NCI-H345 treated with DMSO at 0.1 percent for 48 hours (cell line): ENCODE data around the gene UBALD1.
"Not testable (repeated sequence)": the region's sequence is repeated elsewhere in the genome, so short reads cannot be mapped to it uniquely, and the experiment has no call there.

ENCODE experiments used
- DNase-seq: peaks from one replicate; lab custom pipeline; 2025; ENCODE audit not compliant: unreplicated experiment; lab: John Stamatoyannopoulos, UW

The UBALD1 gene

GRCh38 chr16:4599037-4599436 lies 15.7 kb downstream of the UBALD1 start:
- no peak for DNase-seq

GRCh38 chr16:4597174-4597573 lies 17.5 kb downstream of the UBALD1 start:
- DNase-seq: no peak

- DNase-seq: no peak
Observed at GRCh38 chr16:4594433-4595410, 20.0 kb downstream of the UBALD1 start.

- peak; percentile 82 for DNase-seq
Observed at GRCh38 chr16:4593086-4593485, 21.6 kb downstream of the UBALD1 start.

GRCh38 chr16:4591706-4592470 lies 22.8 kb downstream of the UBALD1 start:
- no peak for DNase-seq

GRCh38 chr16:4591191-4591590 lies 23.5 kb downstream of the UBALD1 start:
- DNase-seq: peak; percentile 35

GRCh38 chr16:4588961-4589360 lies 25.7 kb downstream of the UBALD1 start:
- no peak for DNase-seq

GRCh38 chr16:4588386-4588785 lies 26.3 kb downstream of the UBALD1 start:
- DNase-seq: no peak

GRCh38 chr16:4586291-4586690 lies 28.4 kb downstream of the UBALD1 start:
- DNase-seq: no peak

GRCh38 chr16:4583906-4584305 lies 30.8 kb downstream of the UBALD1 start:
- no peak for DNase-seq

- DNase-seq: no peak
Observed at GRCh38 chr16:4580250-4580649, 34.4 kb downstream of the UBALD1 start.

GRCh38 chr16:4578961-4579530 lies 35.6 kb downstream of the UBALD1 start:
- DNase-seq: peak; percentile 56

- DNase-seq: no peak
Observed at GRCh38 chr16:4576008-4576407, 38.7 kb downstream of the UBALD1 start.

- no peak for DNase-seq
Observed at GRCh38 chr16:4574919-4575705, 39.6 kb downstream of the UBALD1 start.

GRCh38 chr16:4573926-4574325 lies 40.8 kb downstream of the UBALD1 start:
- not testable (repeated sequence) for DNase-seq

- no peak for DNase-seq
Observed at GRCh38 chr16:4572715-4573114, 42.0 kb downstream of the UBALD1 start.

GRCh38 chr16:4570688-4571321 lies 43.9 kb downstream of the UBALD1 start:
- no peak for DNase-seq

GRCh38 chr16:4570086-4570485 lies 44.6 kb downstream of the UBALD1 start:
- no peak for DNase-seq

GRCh38 chr16:4566144-4566543 lies 48.5 kb downstream of the UBALD1 start:
- DNase-seq: no peak

- DNase-seq: no peak
Observed at GRCh38 chr16:4564661-4565267, 49.9 kb downstream of the UBALD1 start.
